Measurements from ENCODE around the gene RAB31. TPM values are rescaled to one million over a fixed set of nuclear protein-coding genes. Genes with fewer than 3 reads are reported as not detected.

Gene RAB31
- total and polyA plus RNA-seq, 2 donors from 2014 or later, result 17.3 to 77.1 TPM

DNA sequence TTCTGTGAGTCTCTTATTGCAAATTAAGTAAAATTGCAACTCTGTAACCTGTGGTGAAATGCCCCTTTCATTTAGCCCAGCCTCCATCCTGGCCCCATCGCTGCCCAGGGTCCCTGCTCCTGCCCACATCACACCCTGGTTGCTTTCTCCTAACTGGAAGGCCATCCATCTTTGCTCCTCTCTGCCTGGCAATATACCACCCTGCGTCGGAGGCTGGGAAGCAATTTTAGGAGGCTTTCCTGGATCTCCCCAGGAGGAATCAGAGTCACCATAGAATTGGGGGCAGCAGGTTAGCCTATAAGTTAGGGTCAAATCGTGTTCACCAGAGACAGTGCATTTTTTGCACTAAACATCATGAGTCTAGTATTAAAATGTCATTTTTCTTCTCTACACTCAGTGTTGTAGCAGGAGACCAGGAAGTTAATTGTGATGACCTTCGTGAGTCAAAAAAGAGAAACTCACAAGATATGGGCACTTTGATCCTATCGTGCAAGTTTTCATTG lies 163.2 kb downstream of the RAB31 start:
- intact Hi-C loops (cut with DNase I), result no loop called here
- FAIRE-seq (no peak), DNase-seq (no peak)
- Histone ChIP-seq H3K4me3 (ENCODE audit: low read length in 3 of 3) (no peak overlapping the region), H3K36me3 (ENCODE audit: control insufficient read depth in 2 of 3, insufficient read depth in 3 of 3, low read length in 3 of 3) (no peaks in the 10 kb centered on the region), H3K27me3 (ENCODE audit: control insufficient read depth, insufficient read depth, low read length) (no peaks in the 10 kb centered on the region), H3K9me3 (ENCODE audit: control insufficient read depth in 2 of 3, insufficient read depth in 1 of 3, low read length in 3 of 3) (no peaks in the 10 kb centered on the region), H3K27ac (ENCODE audit: low read depth in 2 of 2, low read length in 2 of 2) (no peak overlapping the region), H3K4me1 (ENCODE audit: control insufficient read depth in 2 of 3, insufficient read depth in 2 of 3, low read depth in 1 of 3, low read length in 3 of 3) (no peaks in the 10 kb centered on the region), H3K9ac (ENCODE audit: low read length in 3 of 3) (no peak overlapping the region)
- TF ChIP-seq, protein P1, sequence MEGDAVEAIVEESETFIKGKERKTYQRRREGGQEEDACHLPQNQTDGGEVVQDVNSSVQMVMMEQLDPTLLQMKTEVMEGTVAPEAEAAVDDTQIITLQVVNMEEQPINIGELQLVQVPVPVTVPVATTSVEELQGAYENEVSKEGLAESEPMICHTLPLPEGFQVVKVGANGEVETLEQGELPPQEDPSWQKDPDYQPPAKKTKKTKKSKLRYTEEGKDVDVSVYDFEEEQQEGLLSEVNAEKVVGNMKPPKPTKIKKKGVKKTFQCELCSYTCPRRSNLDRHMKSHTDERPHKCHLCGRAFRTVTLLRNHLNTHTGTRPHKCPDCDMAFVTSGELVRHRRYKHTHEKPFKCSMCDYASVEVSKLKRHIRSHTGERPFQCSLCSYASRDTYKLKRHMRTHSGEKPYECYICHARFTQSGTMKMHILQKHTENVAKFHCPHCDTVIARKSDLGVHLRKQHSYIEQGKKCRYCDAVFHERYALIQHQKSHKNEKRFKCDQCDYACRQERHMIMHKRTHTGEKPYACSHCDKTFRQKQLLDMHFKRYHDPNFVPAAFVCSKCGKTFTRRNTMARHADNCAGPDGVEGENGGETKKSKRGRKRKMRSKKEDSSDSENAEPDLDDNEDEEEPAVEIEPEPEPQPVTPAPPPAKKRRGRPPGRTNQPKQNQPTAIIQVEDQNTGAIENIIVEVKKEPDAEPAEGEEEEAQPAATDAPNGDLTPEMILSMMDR (IDR thresholded peaks at IDR 0.05; ENCODE audit: borderline replicate concordance, extremely low read depth, insufficient read depth), result no peak

DNA sequence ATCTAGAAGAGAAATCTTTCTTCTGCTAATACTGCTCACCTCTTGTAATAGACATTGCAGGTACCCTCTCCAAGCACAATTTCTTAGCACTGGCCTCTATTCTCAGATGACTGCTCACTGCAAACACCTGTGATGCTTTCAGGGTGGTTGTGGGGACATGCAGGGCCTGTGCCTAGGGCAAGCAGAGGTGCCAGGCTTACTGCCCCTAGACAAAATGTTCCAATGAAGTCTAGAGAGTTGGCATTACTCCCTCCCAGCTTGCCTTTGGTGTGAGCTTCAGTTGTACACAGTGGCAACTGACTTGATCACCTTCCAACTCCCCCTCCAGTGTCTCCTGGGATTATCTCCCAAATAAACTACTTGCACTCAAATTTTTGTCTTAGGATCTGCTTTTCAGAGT lies 164.7 kb downstream of the RAB31 start:
- TF ChIP-seq, protein P1 (IDR thresholded peaks at IDR 0.05; ENCODE audit: borderline replicate concordance, extremely low read depth, insufficient read depth), result no peak
- Histone ChIP-seq H3K9me3 (ENCODE audit: control insufficient read depth in 2 of 3, insufficient read depth in 1 of 3, low read length in 3 of 3) (no peaks in the 10 kb centered on the region), H3K4me1 (ENCODE audit: control insufficient read depth in 2 of 3, insufficient read depth in 2 of 3, low read depth in 1 of 3, low read length in 3 of 3) (no peaks in the 10 kb centered on the region), H3K36me3 (ENCODE audit: control insufficient read depth in 2 of 3, insufficient read depth in 3 of 3, low read length in 3 of 3) (no peaks in the 10 kb centered on the region), H3K4me3 (ENCODE audit: low read length in 3 of 3) (no peak overlapping the region), H3K27me3 (ENCODE audit: control insufficient read depth, insufficient read depth, low read length) (no peaks in the 10 kb centered on the region), H3K27ac (ENCODE audit: low read depth in 2 of 2, low read length in 2 of 2) (no peak overlapping the region), H3K9ac (ENCODE audit: low read length in 3 of 3) (no peak overlapping the region)
- FAIRE-seq (no peak), DNase-seq (no peak)
- intact Hi-C loops (cut with DNase I), result no loop called here

DNA sequence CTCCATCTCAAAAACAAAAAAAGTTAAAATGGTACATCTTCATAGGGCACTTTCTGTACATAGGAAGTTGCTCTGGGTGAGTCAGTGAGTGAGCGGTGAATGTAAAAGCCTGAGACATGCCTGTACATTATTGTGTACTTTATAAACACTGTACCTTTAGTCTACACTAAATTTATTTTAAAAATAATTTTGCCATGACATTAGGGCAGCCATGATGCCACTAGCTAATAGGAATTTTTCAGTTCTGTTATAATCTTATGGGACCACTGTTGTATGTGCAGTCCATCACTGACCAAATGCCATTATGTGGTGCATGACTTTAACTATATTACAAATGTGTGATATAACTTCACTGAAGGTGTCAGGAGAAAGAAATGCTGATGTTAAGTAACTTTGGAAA lies 166.6 kb downstream of the RAB31 start:
- no peaks in the 10 kb centered on the region for H3K9me3 ChIP-seq (ENCODE audit: control insufficient read depth in 2 of 3, insufficient read depth in 1 of 3, low read length in 3 of 3)
- no peak for DNase-seq
- no peaks in the 10 kb centered on the region for H3K4me1 ChIP-seq (ENCODE audit: control insufficient read depth in 2 of 3, insufficient read depth in 2 of 3, low read depth in 1 of 3, low read length in 3 of 3)
- H3K27me3 ChIP-seq (ENCODE audit: control insufficient read depth, insufficient read depth, low read length), result no peaks in the 10 kb centered on the region
- FAIRE-seq, result no peak
- H3K4me3 ChIP-seq (ENCODE audit: low read length in 3 of 3), result no peak overlapping the region
- intact Hi-C loops (cut with DNase I), result no loop called here
- TF ChIP-seq, protein P1 (IDR thresholded peaks at IDR 0.05; ENCODE audit: borderline replicate concordance, extremely low read depth, insufficient read depth), result no peak
- H3K36me3 ChIP-seq (ENCODE audit: control insufficient read depth in 2 of 3, insufficient read depth in 3 of 3, low read length in 3 of 3), result no peaks in the 10 kb centered on the region
- no peak overlapping the region for H3K27ac ChIP-seq (ENCODE audit: low read depth in 2 of 2, low read length in 2 of 2)
- no peak overlapping the region for H3K9ac ChIP-seq (ENCODE audit: low read length in 3 of 3)
